Activated T-cell treated with anti-CD3 and anti-CD28 coated beads for 1 hour (primary cell): ENCODE results near the gene ALS2.

ENCODE experiments used
- DNase-seq: peaks from one replicate; pipeline ENCODE4 v3.0.0-alpha.2; 2020; ENCODE audit warnings: low read depth

ALS2 gene

DNA sequence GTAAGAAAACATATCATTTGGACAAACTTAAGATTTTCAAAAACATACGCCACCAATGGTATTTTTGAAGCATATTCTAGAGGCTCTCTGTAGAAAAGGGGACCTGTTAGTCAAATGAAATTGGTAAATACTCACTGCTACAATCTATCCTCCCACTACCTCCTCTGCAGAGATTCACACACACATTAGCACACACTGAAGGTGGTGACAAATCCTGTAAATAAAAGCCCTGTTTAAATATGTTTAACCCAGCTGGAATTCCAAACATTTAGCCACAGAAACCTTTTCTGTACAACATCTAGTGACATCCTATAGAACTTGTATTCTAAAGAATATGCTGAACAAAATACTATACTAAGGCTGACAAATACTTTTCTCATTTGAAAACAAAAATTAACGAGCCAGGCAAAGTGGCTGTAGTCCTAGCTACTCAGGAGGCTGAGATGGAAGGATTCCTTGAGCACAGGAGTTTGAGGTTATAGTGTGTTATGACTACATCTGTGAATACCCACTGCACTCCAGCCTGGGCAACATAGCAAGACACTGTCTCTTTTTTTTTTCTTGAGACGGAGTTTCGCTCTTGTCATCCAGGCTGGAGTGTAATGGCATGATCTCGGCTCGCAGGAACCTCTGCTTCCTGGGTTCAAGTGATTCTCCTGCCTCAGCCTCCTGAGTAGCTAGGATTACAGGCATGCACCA is 25.9 kb downstream of the ALS2 start:
- DNase-seq: no peak

DNA sequence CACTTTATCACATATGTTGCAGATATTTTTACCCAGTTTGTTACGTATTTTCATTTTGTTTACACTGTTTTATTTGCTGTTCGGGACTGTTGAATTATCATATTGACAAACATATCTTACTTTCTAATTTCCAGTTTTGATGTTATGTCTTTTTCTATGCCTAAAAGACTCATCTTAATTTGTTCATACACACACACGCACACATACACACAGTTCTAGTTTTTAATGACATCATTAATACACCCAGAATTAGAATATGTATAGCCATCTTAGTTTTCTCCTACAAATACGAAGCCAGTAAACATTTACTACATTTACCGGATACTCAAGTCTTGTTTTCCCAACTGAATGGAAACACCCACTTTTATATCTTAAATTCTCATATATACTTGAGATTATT is 29.2 kb downstream of the ALS2 start:
- DNase-seq: no peak

DNA sequence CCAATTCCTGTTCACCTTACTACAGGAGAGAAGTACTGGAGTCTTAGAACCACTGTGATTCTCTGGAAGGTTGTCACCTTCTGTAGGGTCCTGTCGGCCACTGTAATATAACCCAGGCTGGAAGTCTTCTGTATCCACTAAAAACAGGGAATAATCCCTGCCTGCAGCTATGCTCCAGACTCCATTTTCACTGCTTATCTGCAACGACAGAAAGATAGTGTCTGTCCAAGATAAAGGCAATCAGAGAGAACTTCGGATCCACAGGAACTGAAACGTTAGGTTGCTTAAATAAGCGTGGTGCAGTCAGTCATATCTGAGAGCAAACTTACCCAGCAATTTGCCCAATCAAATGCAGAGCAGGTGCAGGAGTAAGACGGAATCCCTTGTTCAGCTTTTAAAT is 34.2 kb downstream of the ALS2 start:
- DNase-seq: no peak

DNA sequence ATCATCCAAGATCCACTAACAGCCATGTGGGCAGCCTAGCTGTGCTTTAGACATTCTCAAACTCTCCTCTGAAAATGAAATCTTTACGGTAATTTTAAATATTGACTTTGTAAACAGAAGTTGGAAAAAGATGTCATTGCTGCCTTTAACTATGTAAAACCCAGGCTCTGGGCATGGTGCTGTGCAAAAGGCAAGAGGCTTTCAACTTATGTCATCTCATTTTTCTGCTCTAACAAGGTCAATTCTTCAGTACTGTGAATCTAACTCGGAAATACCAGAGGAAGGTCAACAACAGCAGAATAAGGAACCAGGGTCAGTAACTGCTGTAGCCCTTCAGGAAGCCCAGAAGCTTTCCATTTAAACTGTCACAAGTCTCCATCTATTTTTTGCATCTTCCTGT is 45.2 kb downstream of the ALS2 start:
- DNase-seq: no peak

DNA sequence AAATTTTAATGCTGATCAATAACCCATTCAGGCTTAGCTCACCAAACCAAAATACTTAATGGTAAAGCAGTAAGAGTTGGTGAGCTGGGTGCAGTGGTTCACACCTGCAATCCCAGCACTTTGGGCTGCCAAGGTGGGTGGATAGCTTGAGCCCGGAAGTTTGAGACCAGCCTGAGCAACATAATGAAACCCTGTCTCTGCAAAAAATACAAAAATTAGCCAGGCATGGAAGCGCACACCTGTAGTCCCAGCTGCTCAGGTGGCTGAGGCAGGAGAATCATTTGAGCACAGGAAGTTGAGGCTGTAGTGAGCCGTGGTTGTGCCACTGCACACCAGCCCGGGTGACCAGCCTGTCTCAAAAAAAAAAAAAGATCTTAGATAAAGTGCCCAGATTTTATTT is 46.6 kb downstream of the ALS2 start:
- DNase-seq: no peak

DNA sequence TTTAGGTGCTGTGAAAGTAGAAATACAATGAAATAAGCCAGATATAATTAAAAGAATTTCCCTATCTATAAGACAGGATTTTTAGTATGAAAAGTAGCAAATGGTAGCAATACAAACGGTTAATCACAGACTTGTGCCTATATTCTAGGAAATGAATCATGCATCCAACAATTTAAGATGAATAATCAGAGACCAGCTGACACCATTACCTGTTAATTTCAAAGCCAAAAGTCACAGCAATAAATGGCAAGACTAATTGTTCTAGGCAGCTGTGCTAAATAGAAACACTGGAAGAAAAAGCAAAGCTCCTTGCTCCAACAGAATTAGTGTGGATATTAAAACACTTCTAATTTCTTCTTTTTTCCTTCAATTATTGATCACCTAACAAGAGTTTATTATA is 47.2 kb downstream of the ALS2 start:
- no peak for DNase-seq

DNA sequence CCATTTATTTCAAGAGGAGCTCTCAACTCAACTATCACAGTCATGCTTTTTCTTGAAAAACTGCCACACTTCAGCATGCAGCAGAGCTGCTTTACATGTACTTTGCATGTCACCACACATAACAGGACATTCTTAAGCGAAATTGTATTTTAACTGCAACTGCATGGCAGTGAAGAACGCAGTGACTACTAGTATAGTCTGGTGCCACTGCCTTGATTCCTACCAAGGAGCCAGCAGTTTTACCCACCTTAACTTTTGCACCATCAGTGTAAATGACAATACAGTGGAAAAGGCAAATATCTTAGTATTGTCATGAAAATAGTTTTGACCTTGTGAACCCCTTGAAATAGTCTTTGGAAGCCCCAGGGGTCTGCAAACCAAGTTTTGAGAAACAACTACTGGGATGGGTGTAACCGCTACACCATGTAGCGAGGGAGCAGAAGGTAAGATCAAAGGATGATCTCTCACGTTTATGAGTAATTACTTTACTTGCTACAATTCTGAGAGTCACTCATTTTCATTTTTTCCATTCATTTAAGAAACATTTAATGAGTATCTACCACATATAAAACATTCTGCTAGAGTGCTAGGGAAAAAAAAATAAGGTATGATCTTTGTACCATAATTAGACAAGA is 50.0 kb downstream of the ALS2 start:
- no peak for DNase-seq

DNA sequence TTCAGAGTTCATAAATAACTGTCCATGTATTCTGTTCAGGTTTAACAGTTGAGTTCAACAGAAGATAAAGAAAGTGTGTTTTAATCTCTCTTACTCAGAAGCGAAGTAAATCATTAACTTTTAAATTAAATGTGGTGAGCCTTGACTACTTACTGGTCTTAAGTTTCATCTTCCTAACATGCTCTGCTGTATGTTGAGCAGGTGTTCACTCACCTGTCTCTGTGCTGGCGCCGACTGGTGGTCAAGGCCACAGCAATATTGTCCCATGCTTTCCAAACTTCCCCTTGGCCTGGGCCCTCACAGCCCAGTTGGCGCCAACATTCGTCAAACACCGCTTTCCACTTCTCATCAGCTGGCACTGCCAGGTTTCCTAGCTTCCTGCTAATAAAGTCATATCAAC is 65.3 kb downstream of the ALS2 start:
- DNase-seq: no peak

DNA sequence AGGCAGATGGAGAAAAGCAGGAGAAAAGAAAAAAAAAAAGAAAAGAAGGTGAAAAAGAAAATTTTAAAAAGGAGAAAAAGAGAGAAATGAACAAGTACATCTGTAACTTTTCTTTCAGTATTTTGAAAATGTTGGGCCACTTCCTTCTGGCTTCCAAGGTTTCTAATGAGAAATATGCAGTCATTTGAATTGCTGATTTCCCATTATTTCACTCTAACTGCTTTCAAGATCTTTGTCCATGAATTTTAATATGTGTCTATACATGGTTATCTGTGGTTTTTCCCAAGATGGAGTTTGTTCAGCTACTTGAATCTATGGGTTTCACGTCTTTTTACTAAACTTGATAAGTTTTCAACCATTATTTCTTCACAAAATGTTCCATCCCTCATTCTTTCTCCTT is 68.0 kb downstream of the ALS2 start:
- no peak for DNase-seq

DNA sequence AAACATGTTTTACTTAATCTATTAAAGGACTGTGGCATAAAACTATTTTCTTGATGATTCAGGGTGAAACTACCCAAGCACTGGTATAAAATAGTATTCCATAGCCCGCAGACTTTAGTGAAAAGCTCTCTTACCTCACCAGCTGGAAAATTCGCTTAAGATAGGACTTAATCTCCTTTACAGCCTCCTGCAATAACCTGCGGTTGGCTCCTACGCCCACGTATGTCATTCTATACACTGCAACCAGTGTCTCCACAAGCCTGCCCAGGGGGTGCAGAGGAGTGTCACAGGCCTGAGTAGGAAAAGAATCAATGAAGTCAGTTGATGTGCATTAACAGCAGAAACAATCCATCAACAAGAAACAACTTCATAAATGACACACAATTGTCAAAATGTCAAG is 71.0 kb downstream of the ALS2 start:
- no peak for DNase-seq

DNA sequence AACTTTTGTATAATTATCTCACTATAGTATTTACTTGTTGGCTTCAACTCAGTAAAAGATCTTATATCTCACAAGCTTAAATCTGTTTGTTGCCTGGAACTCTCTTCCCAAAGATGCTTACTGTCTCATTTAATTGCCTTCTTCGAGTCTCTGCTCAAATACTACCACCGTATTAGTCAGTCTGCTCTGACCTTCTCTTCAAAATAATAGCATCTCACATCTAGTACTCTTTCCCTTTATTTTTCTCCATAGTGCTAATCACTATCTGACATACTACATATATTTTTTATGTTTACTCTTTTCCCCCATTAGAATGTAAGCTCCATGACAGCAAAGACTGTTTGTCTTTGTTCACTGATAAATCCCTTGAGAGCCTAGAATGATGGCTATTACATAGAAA is 71.7 kb downstream of the ALS2 start:
- no peak for DNase-seq

DNA sequence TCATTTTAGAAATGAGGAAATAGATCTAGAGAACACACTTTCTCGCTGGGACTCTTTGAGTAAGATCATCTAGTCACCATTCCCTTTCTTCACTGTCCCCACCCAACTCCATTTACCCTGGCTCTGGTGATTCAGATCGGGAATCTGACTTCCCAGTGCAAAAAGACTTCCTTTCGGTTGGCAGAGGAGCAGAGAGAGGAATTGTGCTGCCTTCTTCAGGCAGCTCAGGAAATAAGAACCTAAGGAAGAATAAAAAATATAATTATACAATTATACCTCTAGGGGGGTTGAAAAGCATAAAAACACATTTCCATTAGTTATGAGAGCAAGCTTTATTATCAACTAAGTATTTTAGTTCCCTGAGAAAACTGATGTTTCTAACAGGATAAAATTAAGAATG is 73.0 kb downstream of the ALS2 start:
- DNase-seq: no peak

DNA sequence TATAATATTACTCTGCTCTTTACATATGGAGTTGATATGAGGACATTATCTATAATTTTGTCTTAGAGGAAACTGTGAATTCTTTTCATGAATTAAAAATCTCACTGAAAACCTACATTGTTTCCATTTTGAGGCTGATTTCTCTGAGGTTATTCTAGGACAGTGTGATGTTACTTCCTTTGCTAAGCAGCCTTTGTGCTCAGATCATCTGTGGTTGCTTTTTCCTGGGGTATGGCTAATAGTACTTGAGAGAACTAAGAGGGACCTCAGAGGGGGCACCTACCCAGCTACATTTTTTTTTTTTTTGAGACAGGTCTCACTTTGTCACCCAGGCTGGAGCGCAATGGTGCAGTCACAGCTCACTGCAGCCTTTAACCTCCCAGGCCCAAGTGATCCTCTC is 73.6 kb downstream of the ALS2 start:
- no peak for DNase-seq

DNA sequence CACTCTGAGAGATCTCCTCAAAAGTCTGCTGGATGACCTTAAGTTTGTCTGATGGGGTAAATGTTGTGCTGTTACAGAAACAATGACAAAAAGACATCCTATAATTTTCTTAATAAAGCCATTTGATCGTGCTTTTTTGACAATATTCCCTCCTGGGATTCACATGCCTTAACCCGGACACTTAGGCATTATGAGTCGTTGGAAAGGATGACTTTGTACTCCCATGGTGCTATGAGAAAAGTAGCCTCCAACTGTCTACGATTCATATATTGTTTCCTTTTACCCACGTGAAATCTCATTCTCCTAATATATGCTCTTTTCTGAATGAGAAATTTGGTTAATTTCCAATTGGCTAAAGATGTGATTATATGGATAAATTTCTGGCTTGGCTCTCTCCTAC is 76.2 kb downstream of the ALS2 start:
- DNase-seq: no peak

DNA sequence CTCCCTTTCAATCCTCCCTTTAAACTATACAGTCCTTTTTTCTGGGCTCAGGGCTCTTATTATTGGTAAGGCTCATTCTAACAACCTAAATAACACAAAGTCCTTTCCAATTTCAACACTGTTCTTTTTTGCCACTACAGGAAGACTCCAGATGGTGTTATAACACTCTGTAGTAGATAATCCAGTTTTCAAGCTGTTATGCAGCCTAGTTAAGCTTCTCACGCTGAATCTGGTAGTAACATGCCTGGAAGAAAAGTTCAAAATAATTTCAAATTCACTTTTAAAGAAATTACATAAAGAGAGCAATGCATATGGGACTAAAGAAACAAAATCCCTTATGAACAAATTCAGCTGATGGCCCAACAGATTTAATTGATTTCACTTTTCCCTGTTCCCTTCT is 79.1 kb downstream of the ALS2 start:
- DNase-seq: no peak

DNA sequence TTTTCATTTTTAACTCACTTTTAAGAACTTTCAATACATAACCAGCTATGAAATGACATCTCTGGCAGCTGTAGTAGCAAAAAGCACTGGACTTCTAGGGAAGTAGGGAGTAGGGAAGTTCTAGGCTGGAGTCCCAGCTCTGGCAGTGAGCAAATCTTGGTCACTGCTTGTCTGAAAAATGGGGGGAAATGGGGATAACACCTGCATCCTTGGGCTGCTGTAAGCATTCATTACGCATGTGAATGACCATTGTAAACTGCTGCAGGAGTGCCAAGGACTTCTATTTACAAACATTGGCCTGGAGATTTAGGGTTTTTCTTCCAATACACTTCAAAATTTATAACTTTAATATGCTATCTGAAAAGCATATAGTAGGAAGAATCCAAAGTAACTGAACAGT is 81.3 kb downstream of the ALS2 start:
- DNase-seq: no peak

DNA sequence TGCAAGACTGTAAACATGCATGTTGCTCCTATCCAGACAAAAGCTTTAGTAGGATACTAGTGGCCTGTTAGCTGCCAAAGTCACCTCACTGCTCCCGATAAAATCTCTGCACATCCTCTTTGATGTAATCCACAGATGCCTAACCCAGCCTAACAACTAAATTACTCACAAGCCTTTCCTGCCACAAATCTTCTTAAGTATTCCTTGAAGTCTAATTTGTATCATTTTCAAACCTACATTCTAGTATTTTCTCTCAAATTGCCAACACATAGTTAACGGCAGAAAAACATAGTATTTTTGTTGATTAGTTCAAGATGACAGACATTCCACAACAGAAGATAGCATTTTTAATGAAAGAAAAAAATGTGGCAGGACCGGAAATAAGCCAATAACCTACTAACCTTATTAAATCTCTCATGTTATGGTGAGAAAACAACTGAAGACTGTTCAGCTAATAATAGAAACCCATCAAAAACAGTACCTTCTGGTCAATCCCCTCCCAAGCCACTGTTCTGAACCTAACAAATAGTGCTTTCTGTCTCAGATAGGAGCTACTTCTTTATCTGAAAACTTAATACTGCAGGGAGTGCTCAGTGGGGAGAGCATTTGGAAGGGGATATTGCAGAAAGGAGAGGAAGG is 82.0 kb downstream of the ALS2 start, which contains the start of gene MPP4:
Gene MPP4, minus strand, starts transcription at position 57 of the 639 bp plus-strand sequence. CDS start 4,690 bp downstream, outside the sequence.
- no peak for DNase-seq

DNA sequence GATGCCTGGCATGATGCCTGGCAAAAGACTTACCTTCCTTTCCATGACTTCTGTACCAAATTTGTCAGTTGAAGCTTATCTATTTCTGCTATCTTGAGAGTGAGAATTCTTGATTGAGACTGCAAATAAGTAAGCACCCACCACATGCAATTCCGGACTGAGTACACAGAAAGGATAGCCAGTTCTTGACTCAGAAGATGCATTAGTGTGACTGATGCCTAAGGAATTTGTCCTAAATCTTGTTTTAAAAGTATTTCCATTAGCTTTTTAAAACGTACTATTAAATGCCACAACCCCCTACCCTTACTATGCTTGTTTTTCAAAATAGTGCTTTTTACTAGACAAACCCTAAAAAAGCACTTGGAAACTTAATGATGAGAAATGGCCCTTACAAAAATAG is 82.8 kb downstream of the ALS2 start:
- no peak for DNase-seq

DNA sequence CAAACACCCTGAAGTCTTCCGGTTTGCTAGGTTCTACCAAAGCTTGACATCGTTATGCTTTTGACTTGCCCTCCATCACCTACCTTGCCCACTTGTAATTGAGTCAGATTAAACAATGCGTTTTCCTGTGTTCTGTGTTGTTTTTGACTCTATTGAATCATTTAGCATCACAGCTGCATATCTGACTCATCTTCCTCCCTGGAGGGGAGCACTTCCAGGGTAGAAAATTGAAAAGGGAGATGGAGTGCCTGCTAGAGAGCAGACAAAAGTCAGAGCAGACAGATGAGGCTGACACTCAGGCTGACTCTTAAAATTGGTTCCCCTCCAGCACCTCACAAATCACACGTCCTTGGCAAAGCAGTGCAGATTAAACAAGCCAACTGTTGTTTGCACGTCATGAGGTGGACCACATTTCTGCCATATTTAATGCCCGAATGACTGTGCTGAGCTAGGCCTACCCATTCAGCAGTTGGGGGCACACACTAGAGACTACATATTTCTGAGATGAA is 84.5 kb downstream of the ALS2 start:
- no peak for DNase-seq

DNA sequence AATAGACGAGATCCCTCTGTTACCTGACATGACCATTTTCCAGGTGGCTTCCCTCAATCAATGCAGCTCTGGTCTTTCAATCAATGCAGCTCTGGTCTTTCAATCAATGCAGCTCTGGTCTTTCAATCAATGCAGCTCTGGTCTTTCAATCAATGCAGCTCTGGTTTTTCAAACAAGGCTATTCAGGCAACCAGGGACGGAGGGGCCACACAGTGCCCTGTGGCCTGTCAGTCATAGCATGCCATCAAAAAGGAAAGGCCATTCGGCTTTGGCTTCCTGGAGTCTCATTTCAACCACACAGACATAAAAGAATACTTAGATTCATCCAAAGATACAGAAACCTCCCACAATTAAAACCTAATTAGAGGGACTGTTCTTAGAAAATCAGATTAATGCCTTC is 95.6 kb downstream of the ALS2 start:
- no peak for DNase-seq

DNA sequence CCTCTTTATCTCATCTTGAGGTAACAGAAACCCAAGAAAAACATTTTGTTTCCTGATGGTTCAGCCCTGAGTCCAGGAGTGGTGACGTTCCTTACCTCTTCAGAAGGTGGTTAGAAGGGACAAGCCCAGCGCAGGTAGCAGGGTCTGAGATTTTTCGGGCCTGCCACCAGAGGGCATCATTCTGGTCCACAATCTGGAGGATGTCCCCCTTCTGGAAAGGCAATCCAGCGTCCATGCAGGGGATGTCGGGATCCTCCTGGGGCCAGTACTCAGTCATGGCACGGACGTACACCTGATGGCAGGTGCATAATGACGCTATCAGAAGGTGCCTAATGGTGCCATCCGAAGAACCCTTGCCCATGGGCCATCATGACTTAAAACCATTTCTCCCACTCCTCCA is 100.0 kb downstream of the ALS2 start:
- DNase-seq: no peak

DNA sequence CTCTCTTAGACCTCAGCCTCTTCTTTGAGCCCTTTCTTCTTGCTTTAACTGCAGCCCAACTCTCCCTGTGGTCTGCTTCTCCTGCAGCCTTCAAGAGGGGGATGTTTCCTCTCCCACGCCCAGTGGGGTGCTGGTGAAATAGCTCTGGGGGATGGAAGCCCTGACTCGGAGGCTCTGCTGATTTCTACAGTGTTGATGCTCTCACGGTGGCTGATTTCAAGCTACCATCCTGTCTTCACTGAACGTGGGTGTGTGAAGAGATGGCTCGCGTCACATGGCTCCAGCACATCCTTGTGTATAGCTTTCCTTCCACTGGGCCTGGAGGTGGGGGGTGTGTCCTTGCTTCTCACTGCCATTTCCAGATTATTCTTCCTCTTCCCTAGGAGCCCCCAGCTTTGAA is 102.3 kb downstream of the ALS2 start:
- no peak for DNase-seq

DNA sequence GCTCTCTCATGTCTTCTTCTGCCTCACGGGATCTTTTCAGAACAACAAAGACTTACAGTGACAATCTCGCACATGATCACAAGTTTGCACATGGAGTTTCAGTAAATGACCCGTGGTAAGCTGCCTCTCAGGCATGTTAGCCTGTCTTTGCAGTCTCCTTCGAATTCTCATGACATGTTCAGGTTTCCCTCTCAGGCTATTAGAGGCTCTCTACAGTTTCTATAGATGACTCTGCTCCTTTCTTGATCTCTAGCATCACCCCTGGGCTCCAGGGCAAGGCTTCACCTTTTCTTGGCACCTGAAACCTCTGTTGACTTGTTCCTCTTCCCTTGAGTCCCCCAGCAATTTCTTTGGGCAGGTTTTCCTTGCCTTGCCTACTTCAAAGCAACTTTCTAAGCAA is 105.3 kb downstream of the ALS2 start:
- DNase-seq: no peak
